GM12864 (cell line): ENCODE measurements around the gene ZNF358.

Source experiments
- DNase-seq: peaks from one replicate; pipeline ENCODE4 v3.0.0-alpha.2; 2011; ENCODE audit warnings: low read depth
- H3K4me3 ChIP-seq: 2 replicates; pipeline ENCODE4 v1.5.1; 2011; ENCODE audit warnings: mild to moderate bottlenecking, low read depth, low read length, control low read depth
- CTCF ChIP-seq: IDR thresholded peaks from 2 replicates; pipeline ENCODE4 v1.5.1; 2011; ENCODE audit warnings: low read depth, mild to moderate bottlenecking, moderate library complexity, low read length, control low read depth, inconsistent platforms; ENCODE audit errors: missing control alignments

The ZNF358 gene

GRCh38 chr19:7540761-7541474, 25.0 kb downstream of the ZNF358 start:
- no peak for TF ChIP-seq CTCF
- no peak overlapping the region for H3K4me3 ChIP-seq
- DNase-seq = no peak

- H3K4me3 ChIP-seq = no peak overlapping the region
- DNase-seq = no peak
- no peak for TF ChIP-seq CTCF
These were observed 25.5 kb downstream of the ZNF358 start for GRCh38 chr19:7541475-7541824.

GRCh38 chr19:7541828-7542443, 26.0 kb downstream of the ZNF358 start:
- TF ChIP-seq CTCF = no peak
- H3K4me3 ChIP-seq = no peak overlapping the region
- no peak for DNase-seq

- DNase-seq = no peak
- H3K4me3 ChIP-seq = no peak overlapping the region
- no peak for TF ChIP-seq CTCF
These were observed 26.8 kb downstream of the ZNF358 start for GRCh38 chr19:7542556-7543348.

GRCh38 chr19:7544626-7545025, 28.7 kb downstream of the ZNF358 start:
- no peak overlapping the region for H3K4me3 ChIP-seq
- no peak for TF ChIP-seq CTCF
- DNase-seq = no peak

- no peak for DNase-seq
- H3K4me3 ChIP-seq = no peak overlapping the region
- no peak for TF ChIP-seq CTCF
These were observed 29.4 kb downstream of the ZNF358 start for GRCh38 chr19:7545300-7545699.
